Panc1 (cell line): ENCODE measurements around the gene RSPRY1. TPM values are rescaled to one million over a fixed set of nuclear protein-coding genes. Genes with fewer than 3 reads are reported as not detected.

ENCODE experiments used
- ATAC-seq: fragments of 200-7000 bp; cut with Tn5 transposase; 2 replicates; pipeline ENCODE4 v1.9.1; 2020; ENCODE audit warnings: mild to moderate bottlenecking, moderate library complexity
- BruUV-seq: library from RNA; stranded (reverse); fragments of 400-500 nt; replicated peaks from 2 replicates; lab custom pipeline; 2021; lab: Mats Ljungman, UMichigan
- CTCF ChIA-PET: fragments of 300-600 bp; sonication (Branson Sonifier 250); formaldehyde crosslinking; loops from one replicate; lab custom pipeline; 2022; ENCODE audit warnings: antibody characterized with exemption; lab: Charles Lee
- POLR2A ChIA-PET: fragments of 300-600 bp; sonication (Branson Sonifier 250); formaldehyde crosslinking; loops from one replicate; lab custom pipeline; 2022; ENCODE audit warnings: antibody characterized with exemption; lab: Charles Lee
- DNase-seq: peaks from one replicate; pipeline ENCODE4 v3.0.0-alpha.2; 2010; ENCODE audit warnings: low read depth, low spot score
- H3K27ac ChIP-seq: 2 replicates; pipeline ENCODE4 v1.5.1; 2011; ENCODE audit warnings: mild to moderate bottlenecking, low read length, inconsistent platforms
- H3K27me3 ChIP-seq: fragments of 200-500 bp; sonication (Bioruptor generic); 2 replicates; pipeline ENCODE4 v1.6.0; 2014; ENCODE audit warnings: low read length, inconsistent platforms; ENCODE audit not compliant: control insufficient read depth, insufficient read depth
- H3K36me3 ChIP-seq: fragments of 200-500 bp; sonication (Bioruptor generic); 2 replicates; pipeline ENCODE4 v1.5.1; 2014; ENCODE audit warnings: inconsistent platforms, mild to moderate bottlenecking, low read length, moderate library complexity; ENCODE audit not compliant: control insufficient read depth, insufficient read depth
- H3K4me1 ChIP-seq: 2 replicates; pipeline ENCODE4 v1.5.1; 2011; ENCODE audit warnings: inconsistent platforms, mild to moderate bottlenecking, low read length, moderate library complexity; ENCODE audit not compliant: control insufficient read depth, insufficient read depth
- H3K4me3 ChIP-seq, 2 experiments: 2 replicates each; pipeline ENCODE4 v1.5.1; 2011 to 2012; ENCODE audit warnings: low read depth in 2 of 2, low read length in 2 of 2, mild to moderate bottlenecking in 2 of 2, inconsistent platforms in 1 of 2, moderate library complexity in 1 of 2
- H3K9me3 ChIP-seq: fragments of 200-500 bp; sonication (Bioruptor generic); 2 replicates; pipeline ENCODE4 v1.5.1; 2014; ENCODE audit warnings: low read depth, mild to moderate bottlenecking, inconsistent platforms, low read length, moderate library complexity; ENCODE audit not compliant: control insufficient read depth, insufficient read depth
- CTCF ChIP-seq: fragments of 450-650 bp; IDR thresholded peaks from 2 replicates; pipeline ENCODE4 v1.5.1; 2017; ENCODE audit warnings: mild to moderate bottlenecking
- POLR2AphosphoS5 ChIP-seq: IDR thresholded peaks from 2 replicates; pipeline ENCODE4 v1.6.1; 2012; ENCODE audit warnings: mild to moderate bottlenecking, low read depth, low read length, moderate library complexity
- REST ChIP-seq, 2 experiments: IDR thresholded peaks; 2 replicates each; pipeline ENCODE4 v1.6.1; 2011 to 2012; ENCODE audit warnings: low read depth in 2 of 2, control low read depth in 1 of 2, low read length in 1 of 2, mild to moderate bottlenecking in 1 of 2, moderate library complexity in 1 of 2; ENCODE audit not compliant: insufficient read depth in 1 of 2
- SIN3A ChIP-seq: IDR thresholded peaks from 2 replicates; pipeline ENCODE4 v1.6.1; 2012; ENCODE audit warnings: low read depth, mild to moderate bottlenecking, low read length, moderate library complexity, borderline replicate concordance; ENCODE audit not compliant: insufficient read depth
- TCF7L2 ChIP-seq: IDR thresholded peaks from 2 replicates; pipeline ENCODE4 v1.6.1; 2011; ENCODE audit warnings: mild to moderate bottlenecking, low read depth, low read length, inconsistent platforms
- in situ Hi-C: cut with HindIII; loops from 2 replicates; pipeline ENCODE4 v1.10.0; 2016; ENCODE audit warnings: low sequenced_read_pairs, low pct_unique_long_range_greater_than_20kb
- intact Hi-C: fragments of 100-400 bp; cut with micrococcal nuclease; formaldehyde crosslinking; loops from one replicate; pipeline ENCODE4 v1.10.0; 2022; ENCODE audit not compliant: unreplicated experiment
- total RNA-seq: library from RNA; stranded (reverse); gene quantifications from one replicate; pipeline ENCODE4 v1.2.1, GENCODE V29; 2021; ENCODE audit not compliant: unreplicated experiment

Gene RSPRY1
- total RNA-seq, 1 experiment from 2014 or later: 29.4 TPM

- no peak overlapping the region for H3K4me3 ChIP-seq
- ChIA-PET POLR2A (no interaction called here), CTCF (no interaction called here)
- H3K9me3 ChIP-seq: no peaks in the 10 kb centered on the region
- H3K36me3 ChIP-seq: no peaks in the 10 kb centered on the region
- intact Hi-C loops (no loop called here), in situ Hi-C loops (no loop called here)
- TF ChIP-seq TCF7L2 (no peak), CTCF (no peak), SIN3A (no peak), REST (IDR thresholded peaks at IDR 0.05; ENCODE audit: insufficient read depth in 1 of 2, low read depth in 2 of 2, low read length in 1 of 2) (no peak), POLR2AphosphoS5 (no peak)
- no peak for DNase-seq
- H3K4me1 ChIP-seq: no peaks in the 10 kb centered on the region
- H3K27me3 ChIP-seq: no peaks in the 10 kb centered on the region
- H3K27ac ChIP-seq: no peak overlapping the region
- no peak; the same call in 1 of the 2 replicates for ATAC-seq
- no TSS peak for BruUV-seq
These were observed 97.8 kb downstream of the RSPRY1 start for GRCh38 chr16:57283959-57284208.

- H3K27me3 ChIP-seq: no peaks in the 10 kb centered on the region
- H3K4me1 ChIP-seq: no peaks in the 10 kb centered on the region
- H3K4me3 ChIP-seq: peak within 1 kb of the TSS; percentile 56 to 63
- no peak for DNase-seq
- no peak within 1 kb of the TSS for H3K27ac ChIP-seq
- no TSS peak for BruUV-seq
- ATAC-seq: peak; percentile 84
- intact Hi-C loops (no loop called here), in situ Hi-C loops (no loop called here)
- ChIA-PET CTCF (no interaction called here), POLR2A (no interaction called here)
- no peaks in the 10 kb centered on the region for H3K9me3 ChIP-seq
- H3K36me3 ChIP-seq: no peaks in the 10 kb centered on the region
- TF ChIP-seq SIN3A (no peak), TCF7L2 (no peak), REST (IDR thresholded peaks at IDR 0.05; ENCODE audit: insufficient read depth in 1 of 2, low read depth in 2 of 2, low read length in 1 of 2) (no peak), CTCF (no peak), POLR2AphosphoS5 (no peak)
These were observed 98.3 kb downstream of the RSPRY1 start, which contains the start of gene PLLP for GRCh38 chr16:57284209-57284951. Gene PLLP, minus strand, starts transcription at chr16:57284672. Its CDS starts 132 bp downstream, at chr16:57284540.
